Measurements from ENCODE around the gene TMED10. TPM values are rescaled to one million over a fixed set of nuclear protein-coding genes. Genes with fewer than 3 reads are reported as not detected.

Gene TMED10
- total RNA-seq, 1 donor from 2014 or later: 361 TPM

- TF ChIP-seq CTCF (IDR thresholded peaks at IDR 0.05): no peak
- Mint-ChIP-seq H3K4me1 (ENCODE audit: low read depth) (peaks cover 6% of the 10 kb centered on the region), H3K27ac (ENCODE audit: unreplicated experiment) (no peak overlapping the region), H3K9me3 (ENCODE audit: low read depth) (no peaks in the 10 kb centered on the region), H3K27me3 (ENCODE audit: low read depth) (no peaks in the 10 kb centered on the region), H3K36me3 (ENCODE audit: low read depth) (peaks cover 17% of the 10 kb centered on the region), H3K4me3 (ENCODE audit: unreplicated experiment) (no peak overlapping the region)
- no peak for DNase-seq (ENCODE audit: low spot score)
Measured at GRCh38 chr14:75119056-75119455, 57.4 kb downstream of the TMED10 start.

- Mint-ChIP-seq H3K36me3 (ENCODE audit: low read depth) (peaks cover 37% of the 10 kb centered on the region), H3K9me3 (ENCODE audit: low read depth) (no peaks in the 10 kb centered on the region), H3K4me1 (ENCODE audit: low read depth) (peaks cover 5% of the 10 kb centered on the region), H3K4me3 (ENCODE audit: unreplicated experiment) (no peak overlapping the region), H3K27ac (ENCODE audit: unreplicated experiment) (no peak overlapping the region), H3K27me3 (ENCODE audit: low read depth) (no peaks in the 10 kb centered on the region)
- no peak for TF ChIP-seq CTCF (IDR thresholded peaks at IDR 0.05)
- DNase-seq (ENCODE audit: low spot score): no peak
Measured at GRCh38 chr14:75113932-75114539, 62.4 kb downstream of the TMED10 start.

- H3K4me1 Mint-ChIP-seq (ENCODE audit: low read depth): peaks cover 5% of the 10 kb centered on the region
- H3K36me3 Mint-ChIP-seq (ENCODE audit: low read depth): peaks cover 46% of the 10 kb centered on the region
- no peak for TF ChIP-seq CTCF (IDR thresholded peaks at IDR 0.05)
- no peaks in the 10 kb centered on the region for H3K9me3 Mint-ChIP-seq (ENCODE audit: low read depth)
- no peak overlapping the region for H3K27ac Mint-ChIP-seq (ENCODE audit: unreplicated experiment)
- no peak for DNase-seq (ENCODE audit: low spot score)
- H3K4me3 Mint-ChIP-seq (ENCODE audit: unreplicated experiment): no peak overlapping the region
- no peaks in the 10 kb centered on the region for H3K27me3 Mint-ChIP-seq (ENCODE audit: low read depth)
Measured at GRCh38 chr14:75109877-75110276, 66.5 kb downstream of the TMED10 start.

GRCh38 chr14:75107186-75107585 is 69.2 kb downstream of the TMED10 start:
- no peak for DNase-seq (ENCODE audit: low spot score)
- Mint-ChIP-seq H3K27me3 (ENCODE audit: low read depth) (no peaks in the 10 kb centered on the region), H3K4me1 (ENCODE audit: low read depth) (peaks cover 5% of the 10 kb centered on the region), H3K9me3 (ENCODE audit: low read depth) (no peaks in the 10 kb centered on the region), H3K27ac (ENCODE audit: unreplicated experiment) (no peak overlapping the region), H3K4me3 (ENCODE audit: unreplicated experiment) (no peak overlapping the region), H3K36me3 (ENCODE audit: low read depth) (peaks cover 46% of the 10 kb centered on the region)
- TF ChIP-seq CTCF (IDR thresholded peaks at IDR 0.05): no peak

- Mint-ChIP-seq H3K27me3 (ENCODE audit: low read depth) (no peaks in the 10 kb centered on the region), H3K9me3 (ENCODE audit: low read depth) (no peaks in the 10 kb centered on the region), H3K36me3 (ENCODE audit: low read depth) (peaks cover 38% of the 10 kb centered on the region), H3K4me3 (ENCODE audit: unreplicated experiment) (no peak overlapping the region), H3K27ac (ENCODE audit: unreplicated experiment) (no peak overlapping the region), H3K4me1 (ENCODE audit: low read depth) (no peaks in the 10 kb centered on the region)
- TF ChIP-seq CTCF (IDR thresholded peaks at IDR 0.05): no peak
- no peak for DNase-seq (ENCODE audit: low spot score)
Measured at GRCh38 chr14:75101491-75101890, 74.9 kb downstream of the TMED10 start.
